Measurements from ENCODE around the gene ARID3A. TPM values are rescaled to one million over a fixed set of nuclear protein-coding genes. Genes with fewer than 3 reads are reported as not detected.

Gene ARID3A
- total and polyA plus RNA-seq, 2 of the 13 experiments (the other 11 are each of a cell fraction or from before 2014, with no cell fraction given) = 71.3 to 77.9 TPM

GRCh38 chr19:982567-983170 is 56.8 kb downstream of the ARID3A start (continued):
- TF ChIP-seq ZNF644 (CRISPR knock-in tag; IDR thresholded peaks at IDR 0.05; ENCODE audit: low read depth) (no peak), ZSCAN21 (CRISPR knock-in tag; IDR thresholded peaks at IDR 0.05; ENCODE audit: borderline replicate concordance) (peak; percentile 69; the same call in 1 of the 2 replicates), U2AF1 (optimal IDR thresholded peaks at IDR 0.05; ENCODE audit: low read depth, low read length) (no peak), KLF13 (CRISPR knock-in tag; IDR thresholded peaks at IDR 0.05) (no peak), THAP8 (CRISPR knock-in tag; IDR thresholded peaks at IDR 0.05; ENCODE audit: borderline replicate concordance) (no peak), ZBTB42 (CRISPR knock-in tag; IDR thresholded peaks at IDR 0.05) (no peak), ZNF205 (CRISPR knock-in tag; IDR thresholded peaks at IDR 0.05) (no peak), ARNT2 (CRISPR knock-in tag; IDR thresholded peaks at IDR 0.05; ENCODE audit: low read depth) (peak; percentile 82; the same call in 1 of the 2 replicates), MEIS2 (CRISPR knock-in tag; IDR thresholded peaks at IDR 0.05) (peak; percentile 61; the same call in 1 of the 2 replicates), ZNF878 (CRISPR knock-in tag; IDR thresholded peaks at IDR 0.05) (no peak), ZUFSP (CRISPR knock-in tag; IDR thresholded peaks at IDR 0.05; ENCODE audit: borderline replicate concordance) (no peak), ELF4 (CRISPR knock-in tag; IDR thresholded peaks at IDR 0.05; ENCODE audit: borderline replicate concordance) (no peak), ZNF768 (CRISPR knock-in tag; IDR thresholded peaks at IDR 0.05) (peak; percentile 41), RBFOX2 (IDR thresholded peaks at IDR 0.05; ENCODE audit: low read depth, low read length) (peak; percentile 41; the same call in 1 of the 2 replicates), FOXA1 (IDR thresholded peaks at IDR 0.05) (no peak), FOXA1 (CRISPR knock-in tag; IDR thresholded peaks at IDR 0.05) (no peak), ATF1 (CRISPR knock-in tag; IDR thresholded peaks at IDR 0.05) (no peak), ZNF382 (CRISPR knock-in tag; IDR thresholded peaks at IDR 0.05; ENCODE audit: borderline replicate concordance) (no peak), SNRNP70 (IDR thresholded peaks at IDR 0.05; ENCODE audit: low read depth, low read length) (no peak)

Measured in HepG2 (cell line).